GM12878 (cell line): ENCODE data around the gene OTULIN. TPM values are rescaled to one million over a fixed set of nuclear protein-coding genes. Genes with fewer than 3 reads are reported as not detected.

Source experiments
- ATF2 ChIP-seq: IDR thresholded peaks from 2 replicates; pipeline ENCODE4 v1.6.1; 2012; ENCODE audit warnings: low read length, inconsistent platforms
- ATF3 ChIP-seq: IDR thresholded peaks from 2 replicates; pipeline ENCODE4 v1.6.1; 2011; ENCODE audit warnings: low read depth, mild to moderate bottlenecking, low read length, moderate library complexity, borderline replicate concordance; ENCODE audit errors: extremely low read depth
- BACH1 ChIP-seq: fragments of 450-650 bp; IDR thresholded peaks from 2 replicates; pipeline ENCODE4 v1.6.1; 2017; ENCODE audit warnings: mild to moderate bottlenecking, borderline replicate concordance
- CBX3 ChIP-seq: fragments of 200-600 bp; sonication (generic); IDR thresholded peaks from 2 replicates; pipeline ENCODE4 v1.6.1; 2016; ENCODE audit warnings: low read depth, borderline replicate concordance
- CTCF ChIP-seq, 3 experiments: IDR thresholded peaks in 2 of 3; conservative IDR thresholded peaks in 1 of 3; 2 replicates each; pipeline ENCODE4 v1.5.1; 2011; ENCODE audit warnings: low read depth in 3 of 3, low read length in 3 of 3, mild to moderate bottlenecking in 3 of 3, control low read depth in 2 of 3, moderate library complexity in 2 of 3, inconsistent platforms in 1 of 3, mixed read lengths in 1 of 3; ENCODE audit not compliant: control insufficient read depth in 2 of 3, insufficient read depth in 1 of 3; ENCODE audit errors: extremely low read depth in 1 of 3
- JUNB ChIP-seq: IDR thresholded peaks from 2 replicates; pipeline ENCODE4 v1.6.1; 2016; ENCODE audit warnings: antibody characterized with exemption, mild to moderate bottlenecking
- MXI1 ChIP-seq: fragments of 150-350 bp; IDR thresholded peaks from 2 replicates; pipeline ENCODE4 v1.6.1; 2011; ENCODE audit warnings: low read depth, mild to moderate bottlenecking, inconsistent platforms, low read length, improper control_type of control experiment
- PBX3 ChIP-seq: IDR thresholded peaks from 2 replicates; pipeline ENCODE4 v1.6.1; 2011; ENCODE audit warnings: mild to moderate bottlenecking, low read depth, low read length, moderate library complexity; ENCODE audit not compliant: insufficient replicate concordance
- SIN3A ChIP-seq: IDR thresholded peaks from 2 replicates; pipeline ENCODE4 v1.6.1; 2012; ENCODE audit warnings: low read depth, low read length, improper control_type of control experiment
- SMARCA5 ChIP-seq: fragments of 450-650 bp; IDR thresholded peaks from 2 replicates; pipeline ENCODE4 v1.6.1; 2017; ENCODE audit warnings: mild to moderate bottlenecking
- SUZ12 ChIP-seq: fragments of 200-600 bp; sonication (generic); IDR thresholded peaks from one replicate; pipeline ENCODE4 v1.6.1; 2018; ENCODE audit warnings: antibody characterized with exemption, mild to moderate bottlenecking; ENCODE audit not compliant: unreplicated experiment
- ZBTB40 ChIP-seq: fragments of 450-650 bp; IDR thresholded peaks from 2 replicates; pipeline ENCODE4 v1.6.1; 2016; ENCODE audit warnings: mild to moderate bottlenecking, moderate library complexity, borderline replicate concordance
- ZNF592 ChIP-seq: fragments of 450-650 bp; IDR thresholded peaks from 2 replicates; pipeline ENCODE4 v1.6.1; 2017; ENCODE audit warnings: mild to moderate bottlenecking, moderate library complexity
- polyA plus RNA-seq, 11 experiments: library from polyadenylated mRNA; depleted of rRNA in 4 of 11; unstranded in 6 of 11; stranded (reverse) in 5 of 11; fragments of >200 nt; fragmentation: Nextera tagmentation in 4 of 11; fragmentation: Illumina TruSeq in 1 of 11; extraction: Ambion mirVana in 4 of 11; extraction: Trizol in 1 of 11; gene quantifications; 1 replicate in 1 of 11; 2 replicates in 10 of 11; pipeline versions ENCODE4 v1.2.1 to v1.2.3, GENCODE V29; 2011 to 2016; ENCODE audit warnings: inconsistent platforms in 2 of 11, missing spikeins in 2 of 11, low read depth in 1 of 11
- total RNA-seq, 4 experiments: library from RNA; depleted of rRNA in 3 of 4; stranded (reverse); fragments of >200 nt in 3 of 4; fragmentation: Illumina TruSeq in 1 of 4; extraction: Trizol in 1 of 4; gene quantifications; 2 replicates each; pipeline versions ENCODE4 v1.2.1 to v1.2.3, GENCODE V29; 2013 to 2021

OTULIN gene
- total and polyA plus RNA-seq, 10 of the 15 experiments (the other 5 are each of a cell fraction or from before 2014, with no cell fraction given): 6.6 to 70.5 (median 28.7) TPM

- no peak for TF ChIP-seq ZNF592
- no peak for TF ChIP-seq BACH1
- TF ChIP-seq ZBTB40: no peak
- TF ChIP-seq JUNB: no peak
- no peak for TF ChIP-seq SUZ12
- peak in 1 of 3 experiments; percentile 32; a peak in 2 of 6 replicates for TF ChIP-seq CTCF (IDR thresholded peaks at IDR 0.05 in 2 of 3, conservative IDR thresholded peaks at IDR 0.05 in 1 of 3; ENCODE audit: control insufficient read depth in 2 of 3, extremely low read depth in 1 of 3, insufficient read depth in 1 of 3, low read depth in 3 of 3, low read length in 3 of 3)
- 0 out of 2 replicates have a peak, but pooled peaks have one; percentile 47 for TF ChIP-seq ATF2
- no peak for TF ChIP-seq PBX3
- TF ChIP-seq ATF3: no peak
- TF ChIP-seq SMARCA5: no peak
- 0 out of 2 replicates have a peak, but pooled peaks have one; percentile 23 for TF ChIP-seq MXI1
- no peak for TF ChIP-seq SIN3A
- no peak for TF ChIP-seq CBX3
Measured at GRCh38 chr5:14665101-14665822, 744 bp downstream of the OTULIN start (continued).
